ENCODE measurements around the gene GTPBP1.

- TF ChIP-seq CTCF (conservative IDR thresholded peaks at IDR 0.05) (no peak), ZFX (IDR thresholded peaks at IDR 0.05) (no peak)
Measured at GRCh38 chr22:38772623-38772873, 66.8 kb downstream of the GTPBP1 start.
